GM18867 (cell line): ENCODE results near the gene STARD13.
"Not testable (repeated sequence)": the region's sequence is repeated elsewhere in the genome, so short reads cannot be mapped to it uniquely, and the experiment has no call there.

Experiments
- ATAC-seq: cut with Tn5 transposase; IDR thresholded peaks from one replicate; pipeline ENCODE4 v1.9.1; 2021; ENCODE audit warnings: mild to moderate bottlenecking, moderate library complexity; ENCODE audit not compliant: unreplicated experiment

The STARD13 gene

DNA sequence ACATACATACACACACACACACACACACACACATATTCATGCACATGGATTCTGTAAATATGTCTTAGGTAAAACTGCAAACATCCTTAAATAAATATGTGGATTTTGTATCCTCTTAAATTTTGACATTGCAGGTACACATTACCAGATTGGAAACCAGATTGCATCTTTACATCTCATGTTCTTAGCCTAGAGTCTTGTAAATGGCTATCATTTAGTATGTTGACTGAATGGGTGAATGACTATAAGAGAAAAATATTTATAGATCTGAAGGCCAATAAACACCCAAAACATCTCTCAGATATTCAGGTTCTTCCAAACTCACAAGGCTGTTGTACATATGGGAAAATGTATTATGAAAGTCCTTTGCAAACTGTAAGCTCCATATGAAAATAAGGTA, 104.3 kb downstream of the STARD13 start:
- no peak for ATAC-seq

DNA sequence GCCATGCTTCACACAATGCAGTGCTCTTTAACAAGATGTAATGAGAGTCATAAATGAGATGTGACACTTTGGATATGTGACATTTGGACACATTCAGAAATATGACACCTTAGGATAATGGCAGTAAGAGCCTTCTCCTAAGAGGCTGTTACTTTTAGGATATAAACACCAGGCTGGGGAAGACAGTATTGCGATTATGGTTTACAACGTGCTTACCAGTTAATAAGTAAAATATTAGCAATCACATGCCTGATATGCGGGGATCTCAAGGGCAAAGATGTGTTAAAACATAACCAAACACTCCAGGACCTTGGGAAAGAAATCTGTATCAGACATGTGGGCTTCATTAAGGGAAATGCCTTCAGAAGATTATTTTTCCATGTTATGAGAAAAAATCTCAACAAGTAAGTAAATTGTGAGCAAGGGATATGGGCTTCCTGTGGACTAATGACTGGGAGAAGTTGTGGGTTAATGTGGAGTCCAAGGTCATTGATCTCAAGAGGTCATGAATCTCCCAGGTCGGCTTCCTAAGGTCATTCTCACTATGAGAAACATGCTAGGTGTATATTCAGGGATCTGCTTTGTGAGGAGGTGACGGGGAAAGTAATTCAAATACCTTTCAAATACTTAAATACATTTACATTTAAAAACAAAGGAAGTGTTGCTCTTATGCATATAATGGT, 105.3 kb downstream of the STARD13 start:
- ATAC-seq: no peak

DNA sequence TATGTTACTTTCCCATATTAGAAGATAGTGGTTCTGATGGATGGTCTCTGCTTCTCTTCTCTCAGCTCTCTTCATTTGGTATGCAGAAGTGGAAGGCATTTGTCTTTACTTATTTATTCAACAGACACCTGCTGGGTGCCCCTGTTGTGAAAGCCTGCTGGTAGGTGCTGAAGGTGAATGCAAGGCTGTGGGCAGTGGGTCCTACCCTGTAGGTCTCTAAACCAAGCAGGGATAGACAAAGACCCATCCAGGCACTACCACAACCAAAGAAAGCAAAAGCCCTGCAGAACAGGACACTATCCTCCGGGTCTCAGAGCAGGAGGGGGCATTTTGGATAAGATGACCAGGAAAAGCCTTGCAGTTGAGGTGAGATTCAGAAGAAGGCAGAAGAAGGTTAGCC, 106.1 kb downstream of the STARD13 start:
- ATAC-seq: no peak

DNA sequence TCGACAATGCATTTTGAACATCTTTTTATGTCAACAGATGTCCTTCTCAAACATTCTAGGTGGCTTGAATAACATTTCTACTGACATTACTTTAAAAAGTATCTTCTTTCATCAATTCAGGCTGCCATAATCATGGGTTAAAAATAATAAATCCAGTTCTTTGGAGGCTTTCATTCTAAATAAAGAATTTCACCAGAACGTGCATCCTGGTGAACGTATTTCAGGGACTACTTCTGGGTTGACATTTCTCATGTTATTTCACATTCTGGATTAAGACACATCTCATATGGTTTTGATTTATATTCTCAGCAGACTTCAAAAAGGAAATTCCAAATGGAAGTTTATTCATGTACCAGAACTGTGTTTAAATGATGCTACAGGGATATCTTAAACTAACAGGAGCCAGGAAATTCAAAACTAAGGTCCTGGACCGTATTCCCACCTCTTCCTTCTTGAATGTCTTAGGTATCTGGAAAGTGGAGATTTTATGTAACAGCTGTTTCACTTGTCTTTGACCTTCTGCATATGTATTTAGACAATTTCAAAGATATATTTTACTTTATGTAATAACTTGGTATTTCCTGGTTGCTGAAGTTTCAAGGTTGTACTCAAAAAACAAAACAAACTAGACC, 107.2 kb downstream of the STARD13 start:
- ATAC-seq: no peak

DNA sequence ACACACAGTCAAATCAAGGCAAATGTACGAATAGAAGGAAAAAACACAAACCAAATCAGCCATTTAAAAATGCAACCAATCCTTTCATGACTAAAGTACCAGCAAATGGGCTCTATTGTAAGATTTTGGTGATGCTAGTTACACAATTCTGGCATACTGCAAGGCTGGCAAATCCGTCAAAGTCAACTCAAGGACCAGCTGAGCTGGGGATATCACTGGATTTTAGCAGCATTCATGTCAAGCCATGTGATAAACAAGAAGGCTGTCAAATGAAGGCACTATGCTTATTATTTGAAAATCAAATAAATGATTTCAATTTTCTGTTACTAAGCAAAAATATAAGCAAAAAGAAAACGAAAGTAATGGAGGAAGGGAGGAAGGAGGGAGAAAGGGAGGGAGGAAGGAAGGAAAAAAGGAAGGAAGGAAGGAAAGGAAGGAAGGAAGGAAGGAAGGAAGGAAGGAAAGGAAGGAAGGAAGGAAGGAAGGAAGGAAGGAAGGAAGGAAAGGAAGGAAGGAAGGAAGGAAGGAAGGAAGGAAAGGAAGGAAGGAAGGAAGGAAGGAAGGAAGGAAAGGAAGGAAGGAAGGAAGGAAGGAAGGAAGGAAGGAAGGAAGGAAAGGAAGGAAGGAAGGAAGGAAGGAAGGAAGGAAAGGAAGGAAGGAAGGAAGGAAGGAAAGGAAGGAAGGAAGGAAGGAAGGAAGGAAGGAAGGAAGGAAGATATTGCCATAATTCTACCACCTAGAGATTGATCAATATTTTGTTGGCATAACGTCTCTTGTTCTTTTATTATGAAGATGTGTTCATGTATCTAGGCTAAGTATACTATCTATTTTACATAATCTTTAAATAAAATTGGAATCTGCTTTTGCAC, 108.0 kb downstream of the STARD13 start:
- not testable (repeated sequence) for ATAC-seq

DNA sequence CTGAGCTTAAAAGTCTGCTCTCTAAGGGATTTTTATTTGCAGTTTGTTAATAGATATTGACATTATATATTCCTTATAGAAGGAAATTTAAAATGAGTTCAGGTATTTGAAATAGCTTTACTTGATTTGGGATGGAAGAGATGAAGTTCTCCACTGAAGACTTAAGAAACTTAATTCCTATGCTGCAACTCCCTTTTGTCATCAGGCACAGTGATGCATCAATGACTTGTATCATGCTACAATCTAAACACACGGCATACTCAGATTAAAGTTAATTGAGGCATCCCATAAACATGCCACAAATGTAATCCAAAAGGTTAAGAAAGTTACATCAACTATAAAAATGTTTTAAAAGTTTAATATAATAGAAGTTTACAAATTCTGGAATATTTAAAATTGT, 109.0 kb downstream of the STARD13 start:
- no peak for ATAC-seq

DNA sequence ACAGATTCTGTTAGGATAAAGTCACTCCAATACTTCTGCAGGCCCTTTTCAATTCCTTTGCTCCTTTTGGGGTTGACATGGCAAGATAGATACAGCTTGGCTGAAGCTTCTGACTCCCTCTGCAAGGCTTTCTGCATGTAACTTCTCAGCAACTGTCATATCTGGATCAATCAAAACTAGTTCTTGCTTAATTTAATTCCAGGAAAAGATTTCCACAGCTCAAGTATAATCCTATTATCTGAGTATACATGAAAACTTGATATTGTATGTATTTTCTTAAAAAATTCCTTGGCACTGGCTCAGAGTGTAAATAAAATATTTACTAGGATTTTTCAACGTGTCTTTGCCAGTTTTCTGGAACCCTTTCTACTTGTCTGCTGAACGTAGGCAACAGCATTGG, 109.6 kb downstream of the STARD13 start:
- no peak for ATAC-seq

DNA sequence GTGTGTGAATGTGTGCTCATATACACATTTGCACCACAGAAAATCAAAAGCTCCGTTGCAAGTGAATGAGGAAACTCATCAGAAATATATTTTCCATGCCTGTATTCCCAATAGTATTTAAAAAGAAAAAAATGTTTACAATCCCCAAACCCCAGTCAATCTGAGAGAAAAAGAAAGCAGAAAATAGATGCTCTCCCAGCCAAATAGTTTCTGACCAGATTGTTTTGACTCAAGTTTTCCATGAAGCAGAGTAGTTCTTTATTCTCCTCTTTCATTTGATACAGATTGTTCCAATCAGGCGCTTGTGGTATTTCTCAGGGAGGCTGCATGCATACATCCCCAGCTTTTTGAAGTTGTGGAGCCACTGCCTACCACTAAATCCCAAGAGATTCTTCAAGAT, 110.6 kb downstream of the STARD13 start:
- no peak for ATAC-seq

DNA sequence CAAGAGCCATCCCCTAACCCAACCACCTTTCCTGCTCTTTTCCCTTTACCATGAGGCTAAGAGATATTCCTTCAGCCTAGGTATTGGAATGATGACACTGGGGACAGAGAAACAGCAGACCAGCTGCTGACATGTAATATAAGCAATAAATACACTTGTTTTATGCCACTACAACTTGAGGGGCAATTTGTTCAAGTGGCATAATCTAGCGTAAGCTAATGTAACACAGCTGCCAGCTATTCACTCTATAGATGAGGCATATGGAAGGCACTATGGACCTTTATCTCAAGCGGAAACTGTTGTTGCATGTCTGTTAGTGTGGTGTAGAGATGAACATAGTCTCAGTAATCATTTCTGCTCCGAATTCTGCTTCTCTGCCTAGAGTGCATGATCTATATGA, 111.1 kb downstream of the STARD13 start:
- no peak for ATAC-seq

DNA sequence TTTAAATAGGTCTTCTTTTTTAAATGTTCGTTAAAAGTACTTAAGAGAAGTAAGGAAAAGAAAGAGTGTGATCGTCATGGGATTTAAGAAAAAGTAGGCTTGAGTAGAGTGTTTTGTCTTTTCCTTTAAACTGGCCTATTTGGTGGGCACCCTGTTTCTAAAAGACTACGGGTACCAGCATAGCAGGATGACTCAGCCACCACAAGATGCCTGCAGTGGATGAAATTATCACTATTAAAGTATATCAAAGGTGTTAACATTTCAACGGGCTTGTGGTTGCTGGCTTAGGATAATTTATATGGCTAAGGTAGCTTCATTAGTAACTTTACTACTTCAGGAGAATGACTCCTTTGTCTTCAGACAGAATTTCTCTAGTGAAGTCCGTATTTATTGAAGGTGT, 112.6 kb downstream of the STARD13 start:
- ATAC-seq: no peak

DNA sequence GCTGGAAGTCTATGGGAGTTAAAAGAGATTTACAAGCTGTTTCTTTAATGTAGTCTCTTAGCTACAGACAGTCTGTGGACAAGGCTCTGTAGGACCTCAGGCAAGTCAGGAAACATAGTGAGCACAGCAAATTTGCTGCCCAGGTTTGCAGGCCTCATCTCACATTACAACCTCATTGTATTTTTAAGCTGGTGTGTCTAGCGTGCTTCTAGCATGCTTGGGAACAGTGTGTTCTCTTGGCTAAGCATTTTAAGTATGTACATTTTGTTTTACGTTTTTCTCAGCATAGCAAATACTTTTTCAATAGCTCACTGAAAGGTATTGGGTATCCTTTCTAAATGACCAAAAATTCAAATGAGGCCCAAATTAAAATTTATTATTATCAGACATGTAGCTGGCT, 113.2 kb downstream of the STARD13 start:
- no peak for ATAC-seq

DNA sequence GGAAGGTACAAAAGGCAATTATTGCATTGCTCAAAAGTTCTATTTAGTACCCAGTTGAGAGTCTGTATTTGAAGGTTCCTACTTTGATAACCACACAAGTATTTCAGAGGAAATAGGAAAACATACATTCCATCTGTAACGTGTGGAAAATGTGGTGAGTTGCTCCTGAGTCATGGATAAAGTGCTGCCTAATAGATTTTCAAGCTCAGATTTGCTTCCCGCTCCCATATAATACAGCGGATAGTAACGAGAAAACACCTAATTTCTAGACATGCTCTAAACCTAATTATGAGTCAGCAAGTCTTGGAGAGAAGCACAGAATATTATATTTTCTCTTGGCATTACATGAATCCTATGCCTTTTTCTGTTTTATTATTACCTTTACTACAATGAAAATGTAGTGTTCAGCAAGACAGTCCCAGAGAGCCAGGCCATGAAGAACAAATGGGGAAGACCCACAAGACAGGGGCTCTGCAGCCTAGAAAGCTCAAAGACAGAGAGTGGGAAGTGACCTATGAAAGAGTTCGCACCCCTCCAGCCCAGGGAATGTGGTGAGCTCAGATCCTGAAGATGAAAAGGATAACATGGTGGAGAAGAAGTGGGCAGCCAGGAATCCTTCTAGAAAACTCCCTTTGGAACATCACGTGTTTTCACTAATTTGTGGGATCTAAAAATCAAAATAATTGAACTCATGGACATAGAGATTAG, 116.1 kb downstream of the STARD13 start:
- no peak for ATAC-seq

DNA sequence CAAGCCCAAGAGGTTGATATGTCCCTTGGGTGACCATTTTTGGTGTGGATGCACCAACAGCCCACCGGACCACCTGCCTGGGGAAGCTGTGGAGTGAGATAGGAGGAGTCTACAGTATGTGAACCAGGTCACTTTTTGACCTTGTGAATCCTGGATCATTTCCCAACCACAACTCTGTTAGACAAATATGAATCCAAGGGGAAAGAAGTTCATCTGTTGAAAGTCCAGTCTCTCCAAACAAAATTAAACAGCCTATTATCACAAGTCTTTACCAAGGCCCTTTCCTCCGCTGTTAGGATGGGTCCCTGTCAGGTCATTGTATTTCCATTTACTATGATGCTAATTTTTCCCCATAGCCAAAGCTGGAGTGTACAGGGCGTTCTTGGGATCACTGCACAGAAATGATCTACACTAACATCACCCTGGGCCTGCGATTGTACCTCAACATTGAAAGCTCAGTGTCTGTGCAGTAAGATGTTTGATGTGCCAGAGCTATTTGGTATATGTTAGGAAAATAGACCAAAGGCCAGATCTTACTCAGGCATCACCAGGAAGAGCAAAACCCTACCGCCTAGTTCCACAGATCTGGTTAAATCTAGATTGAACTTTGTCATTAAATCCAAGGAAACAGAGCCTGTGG, 117.1 kb downstream of the STARD13 start:
- ATAC-seq: no peak

DNA sequence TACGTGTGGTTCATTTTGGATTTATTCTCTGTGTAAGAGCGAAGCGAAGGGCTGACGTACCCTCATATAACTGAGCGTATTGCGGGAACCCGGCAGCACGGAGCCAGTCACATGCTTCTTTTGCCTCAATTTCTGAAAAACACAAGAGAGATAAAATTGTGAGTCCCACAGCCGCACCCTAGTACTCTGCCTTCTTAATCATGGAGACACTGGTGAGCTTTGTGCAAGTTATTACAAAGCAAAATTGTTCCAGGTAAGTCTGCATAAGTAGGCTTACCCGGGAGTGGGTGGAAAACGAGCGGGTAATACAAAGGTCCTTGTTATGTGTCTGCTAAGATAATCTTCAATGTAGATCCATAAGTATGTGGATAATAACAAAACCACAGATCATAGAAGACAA, 118.1 kb downstream of the STARD13 start:
- no peak for ATAC-seq

DNA sequence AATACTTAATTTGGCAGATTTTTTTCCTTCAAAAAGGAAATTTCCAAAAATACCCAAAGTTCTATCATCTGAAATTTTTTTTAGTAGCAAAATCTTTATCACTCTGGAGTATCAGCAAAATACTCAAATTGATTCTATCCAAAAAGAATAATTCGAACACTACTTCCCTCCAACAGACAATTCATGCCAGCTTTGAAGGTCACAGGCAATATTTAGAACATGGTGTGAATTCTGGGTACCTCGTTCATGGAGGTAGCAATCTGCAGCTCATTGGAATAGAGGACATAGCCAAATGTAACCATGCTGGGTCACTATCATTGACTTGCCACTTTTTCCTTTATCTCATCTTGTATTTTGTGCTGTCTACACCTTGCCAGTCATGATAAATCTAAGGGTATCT, 119.8 kb downstream of the STARD13 start:
- ATAC-seq: no peak

DNA sequence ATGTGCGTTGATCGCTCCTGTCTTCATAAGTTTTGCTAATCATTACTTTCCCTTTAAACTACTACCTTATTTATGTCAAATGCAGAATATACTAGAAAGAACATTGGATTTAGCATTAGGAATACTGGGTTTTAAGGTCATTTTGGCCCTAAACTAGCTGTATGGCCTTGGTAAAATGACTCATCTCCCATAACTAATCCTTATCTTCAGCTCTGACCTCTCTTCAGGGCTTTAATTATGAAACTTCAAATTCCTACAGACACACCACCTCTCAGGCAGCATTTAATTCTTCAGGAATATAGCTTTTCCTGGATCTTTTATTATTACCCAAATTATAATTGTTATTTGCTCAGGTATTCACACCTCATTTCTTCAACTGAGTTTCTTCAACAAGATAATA, 121.2 kb downstream of the STARD13 start:
- ATAC-seq: no peak

DNA sequence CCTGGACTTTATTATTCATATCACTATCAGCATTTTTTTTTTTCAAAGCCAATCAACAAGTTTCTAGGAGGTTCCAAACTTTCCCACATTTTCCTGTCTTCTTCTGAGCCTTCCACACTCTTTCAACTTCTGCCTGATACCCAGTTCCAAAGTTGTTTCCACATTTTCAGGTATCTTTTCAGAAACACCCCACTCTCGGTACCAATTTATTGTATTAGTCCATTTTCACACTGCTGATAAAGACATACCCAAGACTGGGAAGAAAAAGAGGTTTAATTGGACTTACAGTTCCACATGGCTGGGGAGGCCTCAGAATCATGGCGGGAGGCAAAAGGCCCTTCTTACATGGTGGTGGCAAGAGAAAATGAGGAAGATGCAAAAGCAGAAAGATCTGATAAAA, 122.8 kb downstream of the STARD13 start:
- ATAC-seq: not testable (repeated sequence)

DNA sequence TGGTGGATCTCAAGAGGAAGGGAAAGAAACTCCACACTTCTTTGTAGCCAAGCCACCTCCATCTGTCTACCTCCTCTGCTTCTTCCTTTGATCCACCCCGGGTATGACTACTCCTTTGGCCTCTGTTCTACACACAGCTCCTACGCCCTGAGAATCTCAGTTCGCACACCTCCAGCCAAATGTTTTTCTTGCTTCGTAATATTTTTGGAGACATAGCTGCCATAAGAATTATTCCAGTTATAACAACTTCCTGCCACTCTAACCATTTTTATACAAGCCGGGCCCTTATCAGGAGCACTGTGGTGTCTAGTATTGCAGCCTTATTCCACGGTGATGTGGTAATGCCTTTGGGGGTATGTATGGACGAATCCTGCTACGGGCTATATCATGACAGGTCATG, 126.7 kb downstream of the STARD13 start:
- no peak for ATAC-seq

DNA sequence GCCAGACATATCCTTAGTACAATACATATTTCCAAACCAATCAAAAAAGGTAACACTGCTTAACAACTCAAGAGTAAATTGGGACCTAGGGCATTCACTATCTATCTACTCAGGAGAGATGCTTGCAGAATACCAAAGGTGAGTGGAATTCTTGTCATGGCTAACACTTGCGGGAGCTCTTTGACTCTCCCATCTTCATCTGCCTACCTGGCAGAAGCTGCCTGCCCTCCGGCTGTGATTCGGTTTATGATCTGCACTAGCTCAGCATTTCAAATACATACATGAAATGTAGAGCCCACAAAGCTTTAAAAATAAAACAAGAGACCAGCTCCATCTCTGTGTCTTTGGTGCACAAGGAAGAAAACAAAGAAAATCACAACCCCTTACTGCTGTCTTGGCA, 127.3 kb downstream of the STARD13 start:
- no peak for ATAC-seq

DNA sequence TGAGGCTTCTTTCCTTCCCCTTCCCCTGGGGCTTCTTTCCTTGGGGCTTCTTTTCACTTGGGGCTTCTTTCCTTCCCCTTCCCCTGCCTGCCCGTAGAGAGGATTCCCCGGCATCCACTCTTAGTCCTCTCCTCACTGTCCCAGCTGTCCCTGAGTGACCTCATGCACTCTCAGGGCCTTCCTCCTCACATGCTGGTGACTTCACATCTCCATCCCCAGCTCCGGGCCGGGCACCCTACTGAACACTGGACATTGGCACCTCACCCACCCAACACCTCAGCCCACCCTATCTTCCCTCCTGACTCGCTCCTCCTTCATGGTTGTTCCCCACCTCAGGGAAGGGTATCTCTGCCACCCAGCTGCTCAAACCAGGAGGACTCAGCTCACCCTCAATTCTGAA, 130.6 kb downstream of the STARD13 start:
- no peak for ATAC-seq
